ENCODE results near the gene GATAD1. TPM values are rescaled to one million over a fixed set of nuclear protein-coding genes. Genes with fewer than 3 reads are reported as not detected.

Gene GATAD1
- total RNA-seq, 1 experiment from 2014 or later, result 6.0 TPM

GRCh38 chr7:92504563-92504962 is 57.3 kb downstream of the GATAD1 start:
- no peaks in the 10 kb centered on the region for H3K27me3 ChIP-seq
- no peaks in the 10 kb centered on the region for H3K9me3 ChIP-seq
- H3K4me3 ChIP-seq, result no peak overlapping the region
- no peak for DNase-seq
- no peaks in the 10 kb centered on the region for H3K36me3 ChIP-seq

- DNase-seq, result no peak
- no peaks in the 10 kb centered on the region for H3K27me3 ChIP-seq
- no peaks in the 10 kb centered on the region for H3K9me3 ChIP-seq
- no peak overlapping the region for H3K4me3 ChIP-seq
- no peaks in the 10 kb centered on the region for H3K36me3 ChIP-seq
These were observed 59.1 kb downstream of the GATAD1 start for GRCh38 chr7:92506363-92506762.

GRCh38 chr7:92508946-92509345 is 61.7 kb downstream of the GATAD1 start:
- Histone ChIP-seq H3K27me3 (no peaks in the 10 kb centered on the region), H3K4me3 (no peak overlapping the region), H3K9me3 (no peaks in the 10 kb centered on the region), H3K36me3 (no peaks in the 10 kb centered on the region)
- no peak for DNase-seq

Other genes with a start within 250 kb of the GATAD1 start
- 19.7 and 54.3 TPM in 2 replicates for gene KRIT1, start 201.6 kb upstream of the GATAD1 start, total RNA-seq (2014; rRNA removed; shearing (Covaris generic); ENCODE audit: low replicate concordance)
- 11.1 and 18.7 TPM in 2 replicates for gene ANKIB1, start 201.5 kb upstream of the GATAD1 start, total RNA-seq (2014; rRNA removed; shearing (Covaris generic); ENCODE audit: low replicate concordance)
- gene ERVW-1, start 30.5 kb downstream of the GATAD1 start, total RNA-seq (2014; rRNA removed; shearing (Covaris generic); ENCODE audit: low replicate concordance), result not detected in 2 replicates
- 2.6 and 4.3 TPM in 2 replicates for gene PEX1, start 81.0 kb downstream of the GATAD1 start, total RNA-seq (2014; rRNA removed; shearing (Covaris generic); ENCODE audit: low replicate concordance)
- gene RBM48, start 81.3 kb downstream of the GATAD1 start, total RNA-seq (2014; rRNA removed; shearing (Covaris generic); ENCODE audit: low replicate concordance), result 1.8 and 2.0 TPM in 2 replicates
- 6.6 and 7.7 TPM in 2 replicates for gene FAM133B, start 142.9 kb downstream of the GATAD1 start, total RNA-seq (2014; rRNA removed; shearing (Covaris generic); ENCODE audit: low replicate concordance)

Measured in MG63 (cell line).